ENCODE results near the gene FTSJ1. TPM values are rescaled to one million over a fixed set of nuclear protein-coding genes. Genes with fewer than 3 reads are reported as not detected.

Gene FTSJ1
- total RNA-seq, 1 experiment from 2014 or later = 53.9 TPM

GRCh38 chrX:48489892-48490291, 13.9 kb downstream of the FTSJ1 start (continued):
- TF ChIP-seq ZNF396 (CRISPR knock-in tag; IDR thresholded peaks at IDR 0.05; ENCODE audit: borderline replicate concordance) (no peak), ZBTB43 (CRISPR knock-in tag; IDR thresholded peaks at IDR 0.05) (no peak), GABPB1 (CRISPR knock-in tag; IDR thresholded peaks at IDR 0.05) (no peak)

- POLR2A ChIA-PET = no interaction called here
- no peaks in the 10 kb centered on the region for H3K9me3 Mint-ChIP-seq
- ATAC-seq (no peak), DNase-seq (ENCODE audit: low spot score) (no peak)
- no peaks in the 10 kb centered on the region for H3K36me3 Mint-ChIP-seq
- CTCF ChIA-PET = no interaction called here
- no peaks in the 10 kb centered on the region for H3K4me1 Mint-ChIP-seq
- no peak overlapping the region for H3K27ac Mint-ChIP-seq
- H3K4me3 Mint-ChIP-seq = no peak overlapping the region
- H3K27me3 Mint-ChIP-seq (ENCODE audit: low read depth) = no peaks in the 10 kb centered on the region
- no peak for TF ChIP-seq USF2 (CRISPR knock-in tag; IDR thresholded peaks at IDR 0.05)
These were observed 14.7 kb downstream of the FTSJ1 start for GRCh38 chrX:48490661-48491060.

- ChIA-PET POLR2A (no interaction called here), CTCF (no interaction called here)
- H3K27me3 Mint-ChIP-seq (ENCODE audit: low read depth) = no peaks in the 10 kb centered on the region
- no peaks in the 10 kb centered on the region for H3K9me3 Mint-ChIP-seq
- DNase-seq (ENCODE audit: low spot score) (no peak), ATAC-seq (no peak)
- H3K4me1 Mint-ChIP-seq = no peaks in the 10 kb centered on the region
- peak overlapping the region; percentile 36; the same call in 1 of the 2 replicates for H3K27ac Mint-ChIP-seq
- no peaks in the 10 kb centered on the region for H3K36me3 Mint-ChIP-seq
- H3K4me3 Mint-ChIP-seq = no peak overlapping the region
- TF ChIP-seq TEAD1 (CRISPR knock-in tag; IDR thresholded peaks at IDR 0.05) (no peak), KAT7 (CRISPR knock-in tag; IDR thresholded peaks at IDR 0.05; ENCODE audit: borderline replicate concordance) (no peak), ATF1 (CRISPR knock-in tag; IDR thresholded peaks at IDR 0.05) (no peak), ZNF281 (CRISPR knock-in tag; IDR thresholded peaks at IDR 0.05) (no peak), IRF2 (CRISPR knock-in tag; IDR thresholded peaks at IDR 0.05; ENCODE audit: borderline replicate concordance, low read depth) (no peak), PRDM15 (CRISPR knock-in tag; IDR thresholded peaks at IDR 0.05) (no peak), AFF4 (CRISPR knock-in tag; IDR thresholded peaks at IDR 0.05; ENCODE audit: borderline replicate concordance) (no peak), ZMAT4 (CRISPR knock-in tag; IDR thresholded peaks at IDR 0.05) (no peak), AR (CRISPR knock-in tag; IDR thresholded peaks at IDR 0.05) (no peak), MXD4 (CRISPR knock-in tag; IDR thresholded peaks at IDR 0.05; ENCODE audit: borderline replicate concordance) (no peak), MAX (CRISPR knock-in tag; IDR thresholded peaks at IDR 0.05) (no peak)
These were observed 15.8 kb downstream of the FTSJ1 start for GRCh38 chrX:48491809-48492208.

Measured in WTC11 (cell line).